Stimulated activated CD4-positive, alpha-beta T cell treated with anti-CD3 and anti-CD28 coated beads, Interleukin-1b, Interleukin-23, amount 100 ng/mL, for 24 hours (primary cell): ENCODE measurements around the gene VENTX.

Experiments
- DNase-seq, 4 experiments: peaks; one replicate each; pipeline ENCODE4 v3.0.0-alpha.2; 2020; ENCODE audit warnings: low read depth in 4 of 4, low spot score in 1 of 4

VENTX gene

GRCh38 chr10:133271521-133272300, 34.1 kb downstream of the VENTX start:
- no peak for DNase-seq

GRCh38 chr10:133272301-133272963, 34.8 kb downstream of the VENTX start:
- DNase-seq, result no peak

GRCh38 chr10:133272964-133273420, 35.3 kb downstream of the VENTX start:
- no peak for DNase-seq

- no peak for DNase-seq
Measured at GRCh38 chr10:133273534-133274143, 36.0 kb downstream of the VENTX start.

- DNase-seq, result peak; percentile 55 to 84 (median 70)
Measured at GRCh38 chr10:133274751-133275683, 37.4 kb downstream of the VENTX start.

- peak in 2 of 4 experiments; percentile 31 to 38 for DNase-seq
Measured at GRCh38 chr10:133275684-133276092, 38.0 kb downstream of the VENTX start.

GRCh38 chr10:133276100-133276434, 38.4 kb downstream of the VENTX start:
- no peak for DNase-seq

GRCh38 chr10:133276435-133277201, 39.0 kb downstream of the VENTX start, which contains the start of gene ADAM8:
Gene ADAM8, minus strand, starts transcription at chr10:133276868. Its CDS starts 51 bp downstream, at chr10:133276817.
- DNase-seq, result peak in 3 of 4 experiments; percentile 43 to 76 (median 55)

GRCh38 chr10:133277277-133277992, 39.8 kb downstream of the VENTX start:
- no peak for DNase-seq

GRCh38 chr10:133277993-133278576, 40.4 kb downstream of the VENTX start:
- DNase-seq, result no peak

GRCh38 chr10:133278577-133279265, 41.1 kb downstream of the VENTX start:
- DNase-seq, result no peak

- no peak for DNase-seq
Measured at GRCh38 chr10:133279326-133280226, 41.9 kb downstream of the VENTX start.

GRCh38 chr10:133280391-133281059, 42.9 kb downstream of the VENTX start:
- DNase-seq, result no peak

GRCh38 chr10:133281084-133281483, 43.4 kb downstream of the VENTX start:
- no peak for DNase-seq

GRCh38 chr10:133281628-133282372, 44.1 kb downstream of the VENTX start:
- no peak for DNase-seq

- DNase-seq, result no peak
Measured at GRCh38 chr10:133282846-133283390, 45.3 kb downstream of the VENTX start.
